Hematopoietic multipotent progenitor cell (in vitro differentiated cells): ENCODE results near the gene ZCCHC13. TPM values are rescaled to one million over a fixed set of nuclear protein-coding genes. Genes with fewer than 3 reads are reported as not detected.

Experiments used
- DNase-seq, 3 donors: peaks; one replicate each; pipeline ENCODE4 v3.0.0-alpha.2; 2011 to 2015; ENCODE audit warnings: low read depth in 2 of 3, low spot score in 2 of 3
- total RNA-seq: library from RNA; depleted of rRNA; stranded (reverse); fragments of >200 nt; gene quantifications from one replicate; pipeline ENCODE4 v1.2.3, GENCODE V29; 2012

The ZCCHC13 gene
- total RNA-seq, result not detected

GRCh38 chrX:74304016-74304415, at the start of gene ZCCHC13:
Gene ZCCHC13 (plus strand): TSS chrX:74304180. CDS start chrX:74304267, 87 bp downstream.
- DNase-seq, result no peak

GRCh38 chrX:74258111-74258510, 45.9 kb upstream of the ZCCHC13 start:
- DNase-seq, result peak in 1 of 3 donors; percentile 10

GRCh38 chrX:74259885-74260491, 44.0 kb upstream of the ZCCHC13 start:
- no peak for DNase-seq

GRCh38 chrX:74262452-74263209, 41.3 kb upstream of the ZCCHC13 start:
- DNase-seq, result no peak

GRCh38 chrX:74270393-74270792, 33.6 kb upstream of the ZCCHC13 start:
- DNase-seq, result no peak

- no peak for DNase-seq
Observed at GRCh38 chrX:74272230-74272629, 31.8 kb upstream of the ZCCHC13 start.

- DNase-seq, result no peak
Observed at GRCh38 chrX:74274516-74274915, 29.5 kb upstream of the ZCCHC13 start.

- DNase-seq, result no peak
Observed at GRCh38 chrX:74277320-74277719, 26.7 kb upstream of the ZCCHC13 start.

GRCh38 chrX:74277846-74278245, 26.1 kb upstream of the ZCCHC13 start:
- no peak for DNase-seq

GRCh38 chrX:74280759-74281158, 23.2 kb upstream of the ZCCHC13 start:
- no peak for DNase-seq

- DNase-seq, result no peak
Observed at GRCh38 chrX:74284391-74284952, 19.5 kb upstream of the ZCCHC13 start.

- DNase-seq, result no peak
Observed at GRCh38 chrX:74286950-74287740, 16.8 kb upstream of the ZCCHC13 start.

GRCh38 chrX:74291577-74291963, 12.4 kb upstream of the ZCCHC13 start:
- DNase-seq, result no peak

- DNase-seq, result peak; percentile 75 to 94 (median 89)
Observed at GRCh38 chrX:74291964-74292807, 11.8 kb upstream of the ZCCHC13 start.

- no peak for DNase-seq
Observed at GRCh38 chrX:74292808-74293123, 11.2 kb upstream of the ZCCHC13 start.

GRCh38 chrX:74293343-74293946, 10.5 kb upstream of the ZCCHC13 start:
- DNase-seq, result peak in 2 of 3 donors; percentile 53 to 73

GRCh38 chrX:74295101-74295500, 8.9 kb upstream of the ZCCHC13 start:
- no peak for DNase-seq

GRCh38 chrX:74297766-74298165, 6.2 kb upstream of the ZCCHC13 start:
- no peak for DNase-seq

GRCh38 chrX:74300869-74301268, 3.1 kb upstream of the ZCCHC13 start:
- DNase-seq, result no peak

GRCh38 chrX:74318672-74319071, 14.7 kb downstream of the ZCCHC13 start:
- DNase-seq, result no peak
